Fibroblast of the aortic adventitia (primary cell): ENCODE data around the gene ANKRD11. TPM values are rescaled to one million over a fixed set of nuclear protein-coding genes. Genes with fewer than 3 reads are reported as not detected.

Experiments
- DNase-seq: peaks from one replicate; pipeline ENCODE4 v3.0.0-alpha.2; 2010; ENCODE audit warnings: low read depth
- H3K4me3 ChIP-seq: 2 replicates; pipeline ENCODE4 v1.5.1; 2011; ENCODE audit warnings: low read depth, mild to moderate bottlenecking, control low read depth, low read length, moderate library complexity
- CTCF ChIP-seq: IDR thresholded peaks from 2 replicates; pipeline ENCODE4 v1.5.1; 2011; ENCODE audit warnings: mild to moderate bottlenecking, low read length, control low read depth, inconsistent platforms; ENCODE audit not compliant: insufficient read depth
- total RNA-seq: library from RNA; depleted of rRNA; stranded (reverse); fragments of >200 nt; gene quantifications from 2 replicates; pipeline ENCODE4 v1.2.3, GENCODE V29; 2012; ENCODE audit warnings: low replicate concordance

Gene ANKRD11
- total RNA-seq, 1 donor: 78.9 TPM

GRCh38 chr16:89233678-89234490 is 256.5 kb downstream of the ANKRD11 start:
- no peak for TF ChIP-seq CTCF
- no peak for DNase-seq
- no peak overlapping the region for H3K4me3 ChIP-seq

DNA sequence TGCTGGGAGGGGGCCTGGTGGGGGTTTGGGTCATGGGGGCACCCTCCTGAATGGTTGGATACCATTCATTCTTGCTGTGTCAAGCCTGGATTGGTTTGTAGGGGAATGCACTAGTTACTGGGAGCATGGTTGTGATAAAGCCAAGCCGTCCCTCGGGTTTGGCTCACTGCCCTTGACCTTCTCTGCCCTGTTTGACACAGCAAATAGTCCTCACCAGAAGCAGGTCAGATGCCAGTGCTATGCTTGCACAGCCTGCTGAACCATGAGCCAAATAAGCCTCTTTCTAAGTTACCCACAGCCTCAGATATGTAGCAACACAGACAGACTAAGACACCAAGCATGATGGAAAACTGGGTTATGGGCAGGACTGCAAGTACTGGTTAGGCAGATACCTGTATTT is 258.3 kb downstream of the ANKRD11 start:
- no peak overlapping the region for H3K4me3 ChIP-seq
- DNase-seq: no peak
- TF ChIP-seq CTCF: no peak

GRCh38 chr16:89230255-89230654 is 260.1 kb downstream of the ANKRD11 start:
- TF ChIP-seq CTCF: no peak
- DNase-seq: no peak
- no peak overlapping the region for H3K4me3 ChIP-seq

DNA sequence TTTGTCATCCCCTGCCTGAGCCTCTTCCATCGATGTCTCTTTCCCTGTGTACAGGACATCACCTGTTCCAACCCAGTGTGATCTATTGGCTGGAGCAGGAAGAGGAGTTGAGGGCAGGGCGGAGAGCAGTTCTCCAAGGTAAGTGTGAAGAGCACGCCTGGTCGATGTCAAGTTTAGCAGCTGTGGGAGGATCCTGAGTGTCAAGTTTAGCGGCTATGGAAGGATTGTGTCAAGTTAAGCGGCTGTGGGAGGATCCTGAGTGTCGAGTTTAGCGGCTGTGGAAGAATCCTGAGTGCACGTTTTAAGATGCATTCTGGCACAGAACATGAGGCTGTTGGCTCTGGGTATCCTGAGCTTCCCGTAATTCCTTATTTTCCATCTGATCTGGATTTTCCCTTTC is 265.7 kb downstream of the ANKRD11 start:
- no peak overlapping the region for H3K4me3 ChIP-seq
- no peak for TF ChIP-seq CTCF
- DNase-seq: no peak

DNA sequence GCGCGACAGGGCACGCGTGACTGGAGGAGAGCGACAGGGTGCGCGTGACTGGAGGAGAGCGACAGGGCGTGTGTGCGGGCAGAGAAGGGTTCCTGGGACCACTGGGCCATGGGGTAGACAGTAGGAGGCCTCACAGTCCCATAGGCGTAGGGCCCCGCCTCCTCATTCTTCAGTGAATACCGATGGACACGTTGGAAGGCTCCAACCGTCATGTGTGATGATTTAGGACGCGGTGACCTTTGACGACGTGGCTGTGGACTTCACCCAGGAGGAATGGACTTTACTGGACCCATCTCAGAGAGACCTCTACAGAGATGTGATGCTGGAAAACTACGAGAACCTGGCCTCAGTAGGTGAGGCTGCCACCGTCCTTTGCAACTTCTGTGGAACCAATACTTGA is 267.4 kb downstream of the ANKRD11 start:
- no peak for DNase-seq
- no peak overlapping the region for H3K4me3 ChIP-seq
- no peak for TF ChIP-seq CTCF

- DNase-seq: no peak
- no peak overlapping the region for H3K4me3 ChIP-seq
- no peak for TF ChIP-seq CTCF
Measured at GRCh38 chr16:89221604-89222003, 268.8 kb downstream of the ANKRD11 start.

DNA sequence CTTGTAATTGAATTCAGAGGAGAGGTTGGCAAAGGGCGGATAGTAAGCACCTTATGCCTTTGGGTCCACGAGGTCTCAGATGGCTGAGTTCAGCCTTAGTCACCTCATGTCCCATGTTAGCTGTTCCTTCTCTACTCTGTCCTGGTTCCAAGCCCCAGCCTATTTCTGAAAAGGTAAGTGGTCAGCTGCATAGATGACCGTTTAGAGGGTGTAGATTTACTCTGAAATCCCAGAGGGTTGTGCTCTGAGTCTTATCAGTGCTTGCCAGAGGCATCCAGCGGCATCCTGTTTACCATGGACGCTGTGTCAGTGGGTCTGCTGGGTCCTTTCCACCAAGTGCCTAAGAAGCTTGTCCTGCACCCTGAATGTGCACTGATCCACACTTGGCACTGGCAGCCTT is 271.0 kb downstream of the ANKRD11 start:
- TF ChIP-seq CTCF: no peak
- DNase-seq: no peak
- no peak overlapping the region for H3K4me3 ChIP-seq
